Mesenchymal stem cell (in vitro differentiated cells and primary cell): ENCODE measurements around the gene FAM161A.
A peak's percentile ranks its signal among the peaks of the same experiment; 100 is the strongest.

Experiments used
- DNase-seq: peaks from one replicate; pipeline ENCODE4 v3.0.0-alpha.2; 2013
- H2AFZ ChIP-seq: one replicate; pipeline ENCODE4 v1.6.1; 2013; ENCODE audit warnings: low read depth, mild to moderate bottlenecking, control low read depth, inconsistent platforms, low read length, moderate library complexity
- H2AK5ac ChIP-seq: 2 replicates; pipeline ENCODE4 v1.6.1; 2013; ENCODE audit warnings: low read length, moderate library complexity, mild to moderate bottlenecking, inconsistent platforms; ENCODE audit not compliant: severe bottlenecking
- H2BK120ac ChIP-seq: one replicate; pipeline ENCODE4 v1.6.1; 2013; ENCODE audit warnings: low read depth, mild to moderate bottlenecking, inconsistent platforms, low read length, moderate library complexity
- H2BK12ac ChIP-seq, 2 experiments: one replicate each; pipeline ENCODE4 v1.6.1; 2013; ENCODE audit warnings: inconsistent platforms in 2 of 2, low read length in 2 of 2, mild to moderate bottlenecking in 2 of 2, moderate library complexity in 2 of 2, control low read depth in 1 of 2
- H2BK15ac ChIP-seq: one replicate; pipeline ENCODE4 v1.6.1; 2013; ENCODE audit warnings: mild to moderate bottlenecking, low read depth, inconsistent platforms; ENCODE audit not compliant: poor library complexity, severe bottlenecking
- H2BK5ac ChIP-seq: 2 replicates; pipeline ENCODE4 v1.6.1; 2013; ENCODE audit warnings: low read depth, mild to moderate bottlenecking, low read length, control low read depth, inconsistent platforms; ENCODE audit not compliant: poor library complexity, severe bottlenecking
- H3K14ac ChIP-seq, 2 experiments: one replicate each; pipeline ENCODE4 v1.6.1; 2013; ENCODE audit warnings: inconsistent platforms in 2 of 2, low read length in 2 of 2, control low read depth in 1 of 2, mild to moderate bottlenecking in 1 of 2, moderate library complexity in 1 of 2
- H3K18ac ChIP-seq, 2 experiments: one replicate each; pipeline ENCODE4 v1.6.1; 2013; ENCODE audit warnings: inconsistent platforms in 2 of 2, low read length in 2 of 2, control low read depth in 1 of 2, low read depth in 1 of 2, mild to moderate bottlenecking in 1 of 2
- H3K23ac ChIP-seq, 2 experiments: one replicate each; pipeline ENCODE4 v1.6.1; 2013; ENCODE audit warnings: inconsistent platforms in 2 of 2, low read length in 2 of 2, mild to moderate bottlenecking in 2 of 2, moderate library complexity in 2 of 2, control low read depth in 1 of 2
- H3K27ac ChIP-seq: 2 replicates; pipeline ENCODE4 v1.5.1; 2013; ENCODE audit warnings: mild to moderate bottlenecking, moderate library complexity, low read length, control low read depth, inconsistent platforms; ENCODE audit not compliant: poor library complexity, severe bottlenecking
- H3K27me3 ChIP-seq, 2 experiments: 2 replicates each; pipeline versions ENCODE4 v1.6.1 to v1.7.0; 2013; ENCODE audit warnings: low read length in 2 of 2, mild to moderate bottlenecking in 2 of 2, moderate library complexity in 2 of 2, control low read depth in 1 of 2, inconsistent platforms in 1 of 2; ENCODE audit not compliant: control insufficient read depth in 1 of 2, insufficient read depth in 1 of 2
- H3K36me3 ChIP-seq, 2 experiments: 2 replicates each; pipeline versions ENCODE4 v1.6.1 to v1.7.0; 2013; ENCODE audit warnings: low read length in 2 of 2, control low read depth in 1 of 2, inconsistent platforms in 1 of 2, low read depth in 1 of 2, mild to moderate bottlenecking in 1 of 2; ENCODE audit not compliant: insufficient read depth in 2 of 2, control insufficient read depth in 1 of 2
- H3K4ac ChIP-seq, 2 experiments: one replicate each; pipeline ENCODE4 v1.6.1; 2013; ENCODE audit warnings: inconsistent platforms in 2 of 2, low read length in 2 of 2, mild to moderate bottlenecking in 2 of 2, moderate library complexity in 2 of 2, control low read depth in 1 of 2, low read depth in 1 of 2
- H3K4me1 ChIP-seq: 2 replicates; pipeline ENCODE4 v1.6.1; 2013; ENCODE audit warnings: low read depth, low read length, control low read depth; ENCODE audit not compliant: control insufficient read depth, insufficient read depth
- H3K4me2 ChIP-seq: 2 replicates; pipeline ENCODE4 v1.6.1; 2013; ENCODE audit warnings: low read length, mild to moderate bottlenecking, inconsistent platforms; ENCODE audit not compliant: poor library complexity, severe bottlenecking
- H3K4me3 ChIP-seq, 2 experiments: 2 replicates each; pipeline versions ENCODE4 v1.5.1 to v1.7.0; 2013; ENCODE audit warnings: low read length in 2 of 2, mild to moderate bottlenecking in 2 of 2, control low read depth in 1 of 2, low read depth in 1 of 2; ENCODE audit not compliant: insufficient read depth in 1 of 2
- H3K79me1 ChIP-seq: replicated peaks from 2 replicates; pipeline ENCODE4 v1.6.1; 2013; ENCODE audit warnings: mild to moderate bottlenecking, control low read depth, low read length, inconsistent platforms; ENCODE audit not compliant: poor library complexity, severe bottlenecking
- H3K9ac ChIP-seq: 2 replicates; pipeline ENCODE4 v1.7.0; 2013; ENCODE audit warnings: mild to moderate bottlenecking, low read length, moderate library complexity
- H3K9me3 ChIP-seq: 2 replicates; pipeline ENCODE4 v1.7.0; 2013; ENCODE audit warnings: mild to moderate bottlenecking, low read length; ENCODE audit not compliant: control insufficient read depth
- H4K8ac ChIP-seq: one replicate; pipeline ENCODE4 v1.6.1; 2013; ENCODE audit warnings: inconsistent platforms, mild to moderate bottlenecking, low read length, moderate library complexity
- H4K91ac ChIP-seq: one replicate; pipeline ENCODE4 v1.6.1; 2013; ENCODE audit warnings: mild to moderate bottlenecking, low read length, inconsistent platforms
- whole genome bisulfite sequencing: methylation state at CpG from one replicate; pipeline ENCODE4 v1.1.7; 2013; ENCODE audit warnings: mixed read lengths; 5-methylcytosine and 5-hydroxymethylcytosine counted together

FAM161A gene

GRCh38 chr2:61862085-61862484 is 8.2 kb upstream of the FAM161A start:
- no peak overlapping the region for H2AK5ac ChIP-seq
- H4K8ac ChIP-seq = no peak overlapping the region
- no peak overlapping the region for H2BK15ac ChIP-seq
- no peak overlapping the region for H3K9ac ChIP-seq
- H2BK12ac ChIP-seq = no peak overlapping the region
- H3K4me1 ChIP-seq = no peaks in the 10 kb centered on the region
- H2BK5ac ChIP-seq = no peak overlapping the region
- H3K27me3 ChIP-seq = no peaks in the 10 kb centered on the region
- H3K79me1 ChIP-seq = peaks cover 1% of the 10 kb centered on the region
- no peak overlapping the region for H3K23ac ChIP-seq
- no peak overlapping the region for H3K4ac ChIP-seq
- H2BK120ac ChIP-seq = no peak overlapping the region
- H3K4me3 ChIP-seq = no peak overlapping the region
- no peak overlapping the region for H3K18ac ChIP-seq
- no peak for DNase-seq
- H3K4me2 ChIP-seq = no peak overlapping the region
- WGBS = 95% methylated on average over 4 of the region's 5 CpGs
- H4K91ac ChIP-seq = no peak overlapping the region
- H3K27ac ChIP-seq = no peak overlapping the region
- H3K14ac ChIP-seq = no peak overlapping the region
- no peak overlapping the region for H2AFZ ChIP-seq
- H3K9me3 ChIP-seq = no peaks in the 10 kb centered on the region
- peaks cover 24 to 32% of the 10 kb centered on the region in 2 experiments for H3K36me3 ChIP-seq

- Histone ChIP-seq H3K27ac (no peak overlapping the region), H3K14ac (no peak overlapping the region), H3K9ac (no peak overlapping the region), H2AK5ac (no peak overlapping the region), H2BK120ac (no peak overlapping the region), H4K91ac (no peak overlapping the region), H3K4me1 (no peaks in the 10 kb centered on the region), H3K4me2 (no peak overlapping the region), H4K8ac (no peak overlapping the region), H3K4ac (no peak overlapping the region), H3K27me3 (no peaks in the 10 kb centered on the region), H2BK5ac (no peak overlapping the region), H3K4me3 (no peak overlapping the region), H2AFZ (no peak overlapping the region), H3K23ac (no peak overlapping the region), H3K79me1 (peaks cover 2% of the 10 kb centered on the region), H3K18ac (no peak overlapping the region), H2BK12ac (no peak overlapping the region), H3K36me3 (no peaks in the 10 kb centered on the region), H3K9me3 (no peaks in the 10 kb centered on the region), H2BK15ac (no peak overlapping the region)
- no peak for DNase-seq
- 97% methylated on average over 3 of the region's 3 CpGs for WGBS
Measured at GRCh38 chr2:61857224-61857623, 3.4 kb upstream of the FAM161A start.

GRCh38 chr2:61855318-61855613 is 1.4 kb upstream of the FAM161A start:
- H4K91ac ChIP-seq = peak overlapping the region; percentile 37
- no peaks in the 10 kb centered on the region for H3K9me3 ChIP-seq
- no peak for DNase-seq
- peak overlapping the region in 1 of 2 experiments; percentile 79 for H3K18ac ChIP-seq
- peak overlapping the region; percentile 94 for H3K4me2 ChIP-seq
- peaks cover 2% of the 10 kb centered on the region for H3K79me1 ChIP-seq
- H3K14ac ChIP-seq = no peak overlapping the region
- H2BK15ac ChIP-seq = no peak overlapping the region
- H3K27ac ChIP-seq = peak overlapping the region; percentile 75
- no peak overlapping the region for H2BK120ac ChIP-seq
- no peak overlapping the region for H2BK12ac ChIP-seq
- no peak overlapping the region for H2AK5ac ChIP-seq
- peak overlapping the region; percentile 84 for H3K9ac ChIP-seq
- H3K4me1 ChIP-seq = no peaks in the 10 kb centered on the region
- H2BK5ac ChIP-seq = no peak overlapping the region
- peak overlapping the region; percentile 83 for H2AFZ ChIP-seq
- no peak overlapping the region for H3K4ac ChIP-seq
- H3K4me3 ChIP-seq = peak overlapping the region; percentile 51 to 88
- WGBS = 36% methylated on average over 3 of the region's 9 CpGs
- no peak overlapping the region for H3K23ac ChIP-seq
- peak overlapping the region; percentile 83 for H4K8ac ChIP-seq
- H3K36me3 ChIP-seq = no peaks in the 10 kb centered on the region
- H3K27me3 ChIP-seq = no peaks in the 10 kb centered on the region

- peak overlapping the region in 1 of 2 experiments; percentile 76 for H3K14ac ChIP-seq
- peak overlapping the region; percentile 17 to 79 for H3K18ac ChIP-seq
- no peak overlapping the region for H2AK5ac ChIP-seq
- H3K4me3 ChIP-seq = peak overlapping the region; percentile 51 to 88
- DNase-seq = peak; percentile 97
- peaks cover 2% of the 10 kb centered on the region for H3K79me1 ChIP-seq
- H3K4me1 ChIP-seq = no peaks in the 10 kb centered on the region
- WGBS = 6% methylated on average over 21 of the region's 23 CpGs
- peak overlapping the region; percentile 83 for H2AFZ ChIP-seq
- H3K9me3 ChIP-seq = no peaks in the 10 kb centered on the region
- H4K91ac ChIP-seq = peak overlapping the region; percentile 37
- H2BK12ac ChIP-seq = peak overlapping the region in 1 of 2 experiments; percentile 42
- H2BK120ac ChIP-seq = no peak overlapping the region
- H2BK5ac ChIP-seq = no peak overlapping the region
- H4K8ac ChIP-seq = peak overlapping the region; percentile 83
- no peaks in the 10 kb centered on the region for H3K36me3 ChIP-seq
- peak overlapping the region in 1 of 2 experiments; percentile 26 for H3K4ac ChIP-seq
- H3K9ac ChIP-seq = peak overlapping the region; percentile 84
- no peak overlapping the region for H2BK15ac ChIP-seq
- H3K4me2 ChIP-seq = peak overlapping the region; percentile 94
- peak overlapping the region; percentile 75 for H3K27ac ChIP-seq
- no peaks in the 10 kb centered on the region for H3K27me3 ChIP-seq
- no peak overlapping the region for H3K23ac ChIP-seq
Measured at GRCh38 chr2:61854564-61855317, 881 bp upstream of the FAM161A start.
